Nephron (organoid): ENCODE data around the gene DCAF4.
A peak's percentile ranks its signal among the peaks of the same experiment; 100 is the strongest.

Source experiments
- H3K27ac Mint-ChIP-seq, 3 experiments: 2 replicates each; pipeline ENCODE4 v1.8.0; 2020; ENCODE audit warnings: mixed read lengths in 3 of 3, mild to moderate bottlenecking in 2 of 3, moderate library complexity in 1 of 3
- H3K27me3 Mint-ChIP-seq: 2 replicates; pipeline ENCODE4 v1.8.0; 2021; ENCODE audit warnings: low read depth, mild to moderate bottlenecking, moderate library complexity, mixed read lengths
- H3K36me3 Mint-ChIP-seq: 2 replicates; pipeline ENCODE4 v1.8.0; 2020; ENCODE audit warnings: low read depth, mixed read lengths
- H3K4me1 Mint-ChIP-seq: 2 replicates; pipeline ENCODE4 v1.8.0; 2020; ENCODE audit warnings: mixed read lengths
- H3K4me3 Mint-ChIP-seq, 3 experiments: 2 replicates each; pipeline ENCODE4 v1.8.0; 2020; ENCODE audit warnings: mild to moderate bottlenecking in 3 of 3, mixed read lengths in 3 of 3, moderate library complexity in 2 of 3
- H3K9me3 Mint-ChIP-seq: 2 replicates; pipeline ENCODE4 v1.8.0; 2020; ENCODE audit warnings: mixed read lengths
- TF ChIP-seq, protein P1 (sequence below), 3 experiments: fragments of 200-600 bp; sonication (generic); IDR thresholded peaks; one replicate each; pipeline ENCODE4 v1.5.0; 2021; ENCODE audit warnings: antibody characterized with exemption in 3 of 3; ENCODE audit not compliant: unreplicated experiment in 3 of 3

The DCAF4 gene, protein sequence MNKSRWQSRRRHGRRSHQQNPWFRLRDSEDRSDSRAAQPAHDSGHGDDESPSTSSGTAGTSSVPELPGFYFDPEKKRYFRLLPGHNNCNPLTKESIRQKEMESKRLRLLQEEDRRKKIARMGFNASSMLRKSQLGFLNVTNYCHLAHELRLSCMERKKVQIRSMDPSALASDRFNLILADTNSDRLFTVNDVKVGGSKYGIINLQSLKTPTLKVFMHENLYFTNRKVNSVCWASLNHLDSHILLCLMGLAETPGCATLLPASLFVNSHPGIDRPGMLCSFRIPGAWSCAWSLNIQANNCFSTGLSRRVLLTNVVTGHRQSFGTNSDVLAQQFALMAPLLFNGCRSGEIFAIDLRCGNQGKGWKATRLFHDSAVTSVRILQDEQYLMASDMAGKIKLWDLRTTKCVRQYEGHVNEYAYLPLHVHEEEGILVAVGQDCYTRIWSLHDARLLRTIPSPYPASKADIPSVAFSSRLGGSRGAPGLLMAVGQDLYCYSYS

GRCh38 chr14:72926292-72927028, at the start of gene DCAF4:
Gene DCAF4 (plus strand): TSS chr14:72926464. CDS start chr14:72937979, 11,515 bp downstream.
- TF ChIP-seq, protein P1, sequence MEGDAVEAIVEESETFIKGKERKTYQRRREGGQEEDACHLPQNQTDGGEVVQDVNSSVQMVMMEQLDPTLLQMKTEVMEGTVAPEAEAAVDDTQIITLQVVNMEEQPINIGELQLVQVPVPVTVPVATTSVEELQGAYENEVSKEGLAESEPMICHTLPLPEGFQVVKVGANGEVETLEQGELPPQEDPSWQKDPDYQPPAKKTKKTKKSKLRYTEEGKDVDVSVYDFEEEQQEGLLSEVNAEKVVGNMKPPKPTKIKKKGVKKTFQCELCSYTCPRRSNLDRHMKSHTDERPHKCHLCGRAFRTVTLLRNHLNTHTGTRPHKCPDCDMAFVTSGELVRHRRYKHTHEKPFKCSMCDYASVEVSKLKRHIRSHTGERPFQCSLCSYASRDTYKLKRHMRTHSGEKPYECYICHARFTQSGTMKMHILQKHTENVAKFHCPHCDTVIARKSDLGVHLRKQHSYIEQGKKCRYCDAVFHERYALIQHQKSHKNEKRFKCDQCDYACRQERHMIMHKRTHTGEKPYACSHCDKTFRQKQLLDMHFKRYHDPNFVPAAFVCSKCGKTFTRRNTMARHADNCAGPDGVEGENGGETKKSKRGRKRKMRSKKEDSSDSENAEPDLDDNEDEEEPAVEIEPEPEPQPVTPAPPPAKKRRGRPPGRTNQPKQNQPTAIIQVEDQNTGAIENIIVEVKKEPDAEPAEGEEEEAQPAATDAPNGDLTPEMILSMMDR (IDR thresholded peaks at IDR 0.05; ENCODE audit: unreplicated experiment in 3 of 3), result no peak
- H3K4me3 Mint-ChIP-seq, result peak within 1 kb of the TSS; percentile 97 to 98 (median 97)
- no peaks in the 10 kb centered on the region for H3K4me1 Mint-ChIP-seq
- H3K27me3 Mint-ChIP-seq, result peaks cover 7% of the 10 kb centered on the region
- H3K36me3 Mint-ChIP-seq, result no peaks in the 10 kb centered on the region
- peak within 1 kb of the TSS; percentile 33 to 90 (median 88) for H3K27ac Mint-ChIP-seq
- no peaks in the 10 kb centered on the region for H3K9me3 Mint-ChIP-seq

DNA sequence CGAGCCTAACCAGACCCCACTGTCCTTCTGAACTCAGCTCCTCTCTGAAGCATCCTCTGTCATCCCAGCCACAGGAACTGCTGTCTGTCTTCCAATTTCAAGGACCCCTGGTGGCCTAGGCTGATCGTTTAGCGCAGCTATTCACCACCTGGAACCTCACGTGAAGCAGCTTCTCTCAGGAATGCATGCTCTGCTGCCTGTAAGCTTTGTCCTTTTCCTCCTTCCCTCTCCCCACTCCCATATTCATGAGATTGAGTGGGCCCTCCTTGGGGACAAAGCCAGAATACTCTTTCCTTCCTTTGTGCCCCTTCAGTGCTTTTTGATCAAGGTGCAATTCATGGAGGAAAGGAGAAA, 49.6 kb upstream of the DCAF4 start:
- H3K36me3 Mint-ChIP-seq, result peaks cover 6% of the 10 kb centered on the region
- H3K27me3 Mint-ChIP-seq, result peaks cover 13% of the 10 kb centered on the region
- peaks cover 49% of the 10 kb centered on the region for H3K4me1 Mint-ChIP-seq
- peak overlapping the region in 1 of 3 experiments; percentile 20 for H3K4me3 Mint-ChIP-seq
- H3K9me3 Mint-ChIP-seq, result peaks cover 2% of the 10 kb centered on the region
- TF ChIP-seq, protein P1 (IDR thresholded peaks at IDR 0.05; ENCODE audit: unreplicated experiment in 3 of 3), result no peak
- H3K27ac Mint-ChIP-seq, result peak overlapping the region; percentile 47 to 78 (median 76)

DNA sequence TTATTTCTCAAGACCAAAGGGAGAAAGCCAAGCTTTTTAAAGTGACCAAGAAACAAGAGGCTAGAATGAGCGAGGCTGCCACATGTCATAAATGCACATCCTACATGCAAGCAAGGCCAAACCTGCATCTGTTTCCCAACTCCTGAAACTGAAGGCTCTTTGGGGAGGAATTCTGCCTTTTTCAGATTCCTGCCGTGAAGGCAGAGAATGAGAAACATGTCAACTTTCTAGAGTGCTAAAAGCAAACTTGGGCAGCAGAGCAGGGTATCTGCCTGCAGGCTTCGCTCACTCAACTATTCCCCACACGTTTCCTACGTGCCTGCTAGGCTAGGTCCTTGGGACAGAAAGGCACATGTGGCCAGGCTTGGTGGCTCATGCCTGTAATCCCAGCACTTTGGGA, 47.5 kb upstream of the DCAF4 start:
- TF ChIP-seq, protein P1 (IDR thresholded peaks at IDR 0.05; ENCODE audit: unreplicated experiment in 3 of 3), result no peak
- Mint-ChIP-seq H3K4me1 (peaks cover 61% of the 10 kb centered on the region), H3K4me3 (no peak overlapping the region), H3K36me3 (peaks cover 6% of the 10 kb centered on the region), H3K27ac (peak overlapping the region; percentile 78 to 83 (median 82)), H3K27me3 (peaks cover 13% of the 10 kb centered on the region), H3K9me3 (peaks cover 2% of the 10 kb centered on the region)

DNA sequence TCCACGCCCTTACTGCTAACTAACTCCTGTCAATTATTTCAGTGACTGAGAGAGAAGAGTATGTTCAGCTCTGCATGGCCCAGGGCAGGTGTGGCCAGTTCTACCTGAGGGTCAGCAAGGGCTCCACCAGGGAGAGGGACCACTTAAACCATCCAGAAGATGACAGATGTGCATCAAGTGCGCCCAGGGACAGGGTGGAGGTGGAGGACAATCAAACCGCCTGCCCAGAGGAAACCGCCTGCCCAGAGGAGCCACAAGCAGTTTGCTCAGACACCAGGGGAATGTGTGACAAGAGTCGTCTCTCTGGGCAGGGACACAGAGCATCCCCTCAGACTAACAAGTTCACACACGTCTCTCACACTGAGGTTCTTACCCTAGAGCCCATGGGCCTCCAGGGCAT, 46.8 kb upstream of the DCAF4 start:
- Mint-ChIP-seq H3K4me1 (peaks cover 61% of the 10 kb centered on the region), H3K36me3 (peaks cover 4% of the 10 kb centered on the region), H3K27me3 (peaks cover 12% of the 10 kb centered on the region), H3K27ac (peak overlapping the region in 2 of 3 experiments; percentile 48 to 82), H3K9me3 (peaks cover under 1% of the 10 kb centered on the region), H3K4me3 (no peak overlapping the region)
- TF ChIP-seq, protein P1 (IDR thresholded peaks at IDR 0.05; ENCODE audit: unreplicated experiment in 3 of 3), result no peak

DNA sequence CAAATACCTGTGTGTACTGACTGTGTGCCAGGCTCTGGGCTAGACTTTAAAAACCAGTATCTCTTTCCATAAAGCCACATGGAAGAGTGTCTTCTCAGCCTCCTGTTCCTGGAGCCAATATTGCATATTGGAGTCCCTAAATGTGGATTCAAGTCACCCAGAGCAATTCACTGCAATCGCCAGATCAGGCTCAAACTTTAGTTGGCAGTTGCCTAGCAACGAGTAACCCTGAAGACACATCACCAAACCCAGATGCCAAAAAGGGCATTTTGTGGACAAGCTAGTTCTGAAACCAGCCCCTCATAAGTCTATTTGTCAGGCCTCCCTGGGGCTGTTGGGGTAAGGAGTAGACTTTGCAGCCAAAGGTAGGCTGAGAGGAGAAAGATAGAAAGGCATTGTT, 46.1 kb upstream of the DCAF4 start:
- H3K27me3 Mint-ChIP-seq, result peaks cover 10% of the 10 kb centered on the region
- no peaks in the 10 kb centered on the region for H3K36me3 Mint-ChIP-seq
- TF ChIP-seq, protein P1 (IDR thresholded peaks at IDR 0.05; ENCODE audit: unreplicated experiment in 3 of 3), result no peak
- H3K9me3 Mint-ChIP-seq, result no peaks in the 10 kb centered on the region
- H3K4me3 Mint-ChIP-seq, result no peak overlapping the region
- H3K4me1 Mint-ChIP-seq, result peaks cover 61% of the 10 kb centered on the region
- peak overlapping the region in 1 of 3 experiments; percentile 48 for H3K27ac Mint-ChIP-seq
